GM21423 (cell line): ENCODE results near the gene CDADC1.

ENCODE experiments used
- ATAC-seq: cut with Tn5 transposase; IDR thresholded peaks from one replicate; pipeline ENCODE4 v1.9.1; 2021; ENCODE audit warnings: mild to moderate bottlenecking, moderate library complexity; ENCODE audit not compliant: unreplicated experiment

CDADC1 gene

DNA sequence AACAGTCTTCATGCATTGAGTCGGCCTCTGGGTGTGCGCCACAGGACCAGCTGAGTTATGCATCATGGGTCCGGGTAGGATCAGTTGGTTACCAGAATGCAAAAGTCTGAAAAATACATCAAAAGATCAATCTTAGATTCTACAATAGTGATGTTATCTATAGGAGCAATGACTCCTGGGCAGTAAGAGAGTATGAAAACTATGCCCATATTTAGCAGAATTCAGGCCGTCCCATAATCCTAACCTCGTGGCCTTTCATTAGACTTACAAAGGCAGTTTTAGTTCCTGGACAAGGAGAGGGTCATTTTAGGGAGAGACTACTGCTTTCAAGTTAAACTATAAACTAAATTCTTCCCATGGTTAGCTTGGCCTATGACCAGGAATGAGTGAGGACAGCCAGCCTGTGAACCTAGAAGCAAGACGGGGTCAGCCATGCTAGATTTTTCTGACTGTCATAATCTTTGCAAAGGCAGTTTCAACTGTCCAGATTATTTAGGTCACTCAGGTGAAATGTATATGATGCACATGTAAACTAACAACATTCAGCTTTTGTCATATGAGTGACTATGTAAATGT lies 11.8 kb upstream of the CDADC1 start:
- ATAC-seq: no peak

DNA sequence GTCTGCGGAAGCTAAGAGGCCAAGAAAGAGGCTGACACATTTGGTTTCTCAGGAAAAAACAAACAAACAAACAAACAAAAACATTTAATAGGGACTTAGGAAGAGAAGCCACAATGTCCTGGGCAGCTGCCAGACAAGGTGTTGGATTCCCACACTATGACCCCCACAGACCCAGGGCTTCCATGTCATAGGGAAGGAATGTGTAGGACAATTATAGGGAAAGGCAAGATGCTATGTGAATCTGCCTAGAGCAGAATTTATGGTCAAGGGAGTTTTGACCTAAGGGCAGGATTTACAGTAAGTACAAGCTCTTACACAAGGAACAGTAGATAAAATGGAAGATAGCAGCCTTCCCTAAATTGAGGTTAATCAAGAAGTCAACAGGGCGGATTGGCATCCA lies 9.1 kb upstream of the CDADC1 start:
- ATAC-seq: no peak

DNA sequence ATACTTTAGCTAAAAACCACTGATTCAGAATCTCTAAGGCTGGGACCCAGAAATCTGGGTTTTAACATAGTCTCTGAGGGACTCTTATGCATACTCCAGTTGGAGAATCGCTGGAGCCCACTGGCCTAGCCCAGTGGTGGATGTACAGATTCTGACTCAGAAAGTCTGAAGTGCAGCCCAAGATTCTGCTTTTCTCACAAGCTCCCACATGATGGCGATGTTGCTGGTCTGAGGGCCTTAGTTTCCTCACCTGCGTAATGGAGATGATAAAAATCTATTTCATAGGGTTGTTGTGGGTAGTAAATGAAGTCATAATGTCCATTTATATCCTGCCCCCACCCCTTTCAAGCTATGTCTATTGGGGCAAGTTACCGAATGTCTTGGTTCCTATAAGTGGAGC lies 7.7 kb upstream of the CDADC1 start:
- no peak for ATAC-seq

DNA sequence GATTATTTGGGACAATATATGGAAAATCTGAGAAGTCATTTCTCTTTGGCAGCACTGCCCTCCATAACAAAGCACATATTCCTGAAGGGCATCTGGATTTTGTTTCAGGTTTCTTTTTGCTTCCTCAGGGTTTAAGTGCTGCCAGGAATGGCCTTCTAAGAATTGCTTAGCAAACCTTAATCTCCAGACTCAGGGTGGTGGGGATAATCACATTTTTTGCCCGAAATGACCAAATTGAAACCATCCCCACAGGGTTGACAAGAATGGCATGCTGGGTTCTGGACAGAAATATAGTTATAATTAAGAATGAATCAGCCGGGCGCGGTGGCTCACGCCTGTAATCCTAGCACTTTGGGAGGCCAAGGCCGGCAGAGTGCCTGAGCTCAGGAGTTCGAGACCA lies 6.4 kb upstream of the CDADC1 start:
- ATAC-seq: no peak

DNA sequence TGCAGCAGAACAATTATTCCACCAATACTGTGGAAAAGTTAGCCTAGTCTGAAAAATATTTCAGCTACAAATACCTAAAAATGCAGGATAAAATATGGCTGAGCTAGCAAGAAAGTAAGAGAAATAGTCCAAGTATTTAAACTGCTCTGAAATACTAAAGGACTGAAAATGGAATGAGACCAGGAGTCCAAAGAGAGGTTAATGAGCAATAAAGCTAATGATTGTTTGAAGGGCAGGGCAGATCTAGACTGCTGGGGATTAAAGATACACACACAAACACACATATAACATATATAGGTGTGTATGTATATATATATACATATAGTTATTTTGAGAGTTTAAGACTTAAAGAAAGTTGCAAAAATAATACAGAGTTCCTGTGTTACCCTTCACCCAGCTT lies 2.6 kb upstream of the CDADC1 start:
- no peak for ATAC-seq

DNA sequence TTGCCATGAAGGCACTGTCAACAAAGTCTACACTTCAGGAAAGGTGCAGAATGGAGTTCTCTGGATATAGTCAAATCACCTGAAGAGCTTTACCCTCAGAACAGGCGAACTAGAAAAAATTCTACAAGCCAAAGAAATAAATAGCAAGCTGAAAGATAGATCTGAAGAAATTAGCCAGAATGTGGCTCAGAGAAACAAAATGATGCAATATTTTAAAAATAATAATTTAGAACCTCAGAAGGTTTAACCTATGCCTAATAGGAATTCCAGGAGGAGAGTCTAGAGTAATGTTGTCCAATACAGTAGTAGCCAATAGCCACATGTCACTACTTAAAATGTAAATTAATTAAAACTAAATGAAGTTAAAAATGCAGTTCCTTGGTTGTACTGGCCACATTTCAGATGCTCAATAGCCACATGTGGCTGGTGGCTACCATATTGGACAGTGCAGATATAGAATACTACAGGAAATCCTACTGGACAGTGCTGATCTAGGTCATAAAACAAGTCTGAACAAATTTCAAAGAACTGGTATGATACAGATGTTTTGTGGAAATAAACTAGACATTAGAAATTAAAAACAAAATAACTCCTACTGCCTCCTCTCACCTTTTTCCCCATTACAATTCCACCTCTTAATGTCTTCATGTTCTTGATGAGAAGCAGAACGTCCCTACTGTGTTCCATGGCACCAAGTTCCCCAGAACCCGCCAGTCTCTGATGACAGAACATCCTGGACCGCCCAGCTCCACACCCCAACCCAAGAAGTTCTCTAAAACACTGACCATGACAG lies 679 bp upstream of the CDADC1 start:
- ATAC-seq: peak; percentile 30

GRCh38 chr13:49248622-49249002 lies 887 bp downstream of the CDADC1 start:
- ATAC-seq: no peak

DNA sequence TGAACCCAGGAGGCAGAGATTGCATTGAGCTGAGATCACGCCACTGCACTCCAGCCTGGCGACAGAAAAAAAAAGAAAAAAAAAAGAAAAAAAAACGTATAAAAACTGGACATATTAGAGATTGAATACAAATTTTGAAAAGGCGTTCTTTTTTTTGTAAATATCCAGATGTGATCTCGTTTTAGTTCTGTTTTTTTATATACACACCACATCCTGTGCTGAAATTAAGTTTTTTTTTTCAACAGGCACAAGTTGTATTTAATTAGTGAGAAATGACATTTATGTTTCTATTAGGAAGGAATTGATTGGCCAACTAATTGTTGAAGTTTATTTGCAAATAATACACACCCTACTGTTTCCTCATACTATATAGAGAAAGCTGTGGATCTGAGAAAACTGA lies 3.6 kb downstream of the CDADC1 start:
- no peak for ATAC-seq

DNA sequence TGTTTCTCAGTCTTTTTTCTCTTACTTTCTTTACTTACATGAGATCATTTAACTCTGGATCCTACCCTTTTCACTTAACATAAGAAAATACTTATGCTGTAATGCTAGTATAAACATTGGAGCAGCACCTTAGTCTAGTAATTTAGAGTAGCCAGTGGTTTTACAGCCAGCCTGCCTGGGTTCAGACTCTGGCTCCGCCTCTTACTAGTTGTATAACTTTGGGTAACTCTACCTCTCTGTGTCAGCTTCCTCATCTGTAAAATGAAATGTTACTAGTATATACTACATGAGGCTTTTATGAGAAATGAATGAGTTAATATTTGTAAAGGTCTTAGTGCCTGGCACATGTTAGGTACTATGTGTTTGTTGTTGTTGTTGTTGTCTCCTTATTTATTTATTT lies 5.6 kb downstream of the CDADC1 start:
- no peak for ATAC-seq

- ATAC-seq: no peak
Observed at GRCh38 chr13:49254007-49254406, 6.3 kb downstream of the CDADC1 start.

GRCh38 chr13:49256841-49257240 lies 9.1 kb downstream of the CDADC1 start:
- no peak for ATAC-seq

GRCh38 chr13:49258089-49258796 lies 10.5 kb downstream of the CDADC1 start:
- no peak for ATAC-seq

DNA sequence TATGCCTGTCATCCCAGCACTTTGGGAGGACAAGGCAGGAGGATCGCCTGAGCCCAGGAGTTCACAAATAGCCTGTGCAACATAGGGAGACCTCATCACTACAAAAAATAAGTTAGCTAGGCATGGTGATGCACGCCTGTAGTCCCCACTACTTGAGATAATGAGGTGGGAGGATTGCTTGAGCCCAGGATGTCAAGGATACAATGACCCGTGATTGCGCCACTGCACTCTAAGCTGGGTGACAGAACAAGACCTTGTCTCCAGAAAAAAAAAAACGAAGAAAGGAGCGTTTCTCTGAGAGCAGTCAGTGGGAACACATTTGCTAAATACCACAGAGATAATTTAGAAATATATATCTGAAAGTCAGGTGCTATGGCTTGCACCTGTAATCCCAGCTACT lies 11.9 kb downstream of the CDADC1 start:
- no peak for ATAC-seq

- ATAC-seq: no peak
Observed at GRCh38 chr13:49262634-49263033, 14.9 kb downstream of the CDADC1 start.

DNA sequence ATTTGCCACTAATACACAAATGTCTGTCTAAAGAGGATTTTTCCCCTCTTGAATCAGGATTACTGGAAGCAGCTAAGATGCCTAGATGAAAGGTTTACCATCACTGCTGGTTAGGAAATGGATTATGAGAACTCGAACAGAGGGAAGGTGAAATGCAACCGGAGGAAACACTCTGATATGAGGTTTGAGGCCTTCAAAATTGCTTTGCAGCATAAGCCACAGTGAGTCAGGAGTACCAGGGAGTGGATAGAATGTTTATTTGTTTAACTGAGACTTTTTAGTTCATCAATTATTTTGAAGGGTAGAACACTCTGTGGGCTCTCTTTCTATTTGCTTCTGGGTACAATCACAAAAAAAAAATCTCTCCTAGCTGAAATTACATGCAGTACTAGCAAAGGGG lies 18.1 kb downstream of the CDADC1 start:
- ATAC-seq: no peak

DNA sequence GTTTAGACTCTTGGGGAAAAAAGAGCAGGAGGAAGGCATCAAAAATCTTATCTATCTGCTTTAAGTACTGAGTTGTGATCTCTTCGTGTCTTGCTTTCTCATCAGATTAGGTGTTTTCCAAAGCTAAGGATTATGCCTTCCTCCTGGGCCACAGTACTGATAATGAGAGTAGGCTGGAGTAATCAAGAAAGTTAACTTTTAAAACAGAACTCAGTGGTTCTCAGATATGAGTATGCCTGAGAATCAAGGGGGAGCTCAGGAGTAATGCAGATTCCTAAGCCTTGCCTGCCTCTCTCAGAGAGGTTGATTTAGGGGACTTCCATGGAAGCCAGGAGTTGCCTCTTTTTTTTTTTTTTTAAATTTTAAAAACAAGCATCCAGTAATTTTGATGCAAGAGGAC lies 23.5 kb downstream of the CDADC1 start:
- ATAC-seq: no peak

DNA sequence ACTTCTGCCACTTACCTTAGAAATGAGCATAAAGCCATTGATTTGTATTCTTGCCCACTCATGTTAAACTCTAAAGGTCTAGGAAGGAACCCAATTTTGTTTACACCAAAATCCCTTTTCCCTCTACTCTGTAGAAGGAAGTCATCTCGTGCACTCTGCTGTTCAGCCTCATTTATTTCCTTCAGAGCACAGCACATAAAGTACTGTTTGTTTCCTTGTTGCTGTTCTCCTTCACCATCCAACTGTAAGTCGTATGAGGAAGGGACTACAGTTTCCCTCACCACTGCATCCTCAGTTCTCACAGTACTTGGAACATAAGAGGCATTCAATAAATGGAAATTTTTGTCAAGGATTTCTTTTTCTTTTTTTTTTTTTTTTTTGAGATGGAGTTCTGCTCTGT lies 24.6 kb downstream of the CDADC1 start:
- ATAC-seq: no peak

DNA sequence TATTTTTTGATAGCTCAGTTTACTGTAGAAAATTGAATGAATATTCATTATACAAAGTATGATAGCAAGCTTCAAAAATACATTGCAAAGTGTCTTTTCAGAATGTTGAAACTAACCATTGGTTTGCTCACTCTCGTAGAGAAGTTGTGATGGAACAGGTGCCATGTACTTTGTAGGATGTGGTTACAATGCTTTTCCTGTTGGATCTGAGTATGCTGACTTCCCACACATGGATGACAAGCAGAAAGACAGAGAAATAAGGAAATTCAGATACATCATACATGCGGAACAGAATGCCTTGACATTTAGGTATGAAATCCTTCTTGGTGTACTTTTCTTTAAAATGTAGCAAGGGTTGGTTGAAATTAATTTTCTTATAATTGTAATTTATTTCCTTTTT lies 30.5 kb downstream of the CDADC1 start:
- no peak for ATAC-seq

DNA sequence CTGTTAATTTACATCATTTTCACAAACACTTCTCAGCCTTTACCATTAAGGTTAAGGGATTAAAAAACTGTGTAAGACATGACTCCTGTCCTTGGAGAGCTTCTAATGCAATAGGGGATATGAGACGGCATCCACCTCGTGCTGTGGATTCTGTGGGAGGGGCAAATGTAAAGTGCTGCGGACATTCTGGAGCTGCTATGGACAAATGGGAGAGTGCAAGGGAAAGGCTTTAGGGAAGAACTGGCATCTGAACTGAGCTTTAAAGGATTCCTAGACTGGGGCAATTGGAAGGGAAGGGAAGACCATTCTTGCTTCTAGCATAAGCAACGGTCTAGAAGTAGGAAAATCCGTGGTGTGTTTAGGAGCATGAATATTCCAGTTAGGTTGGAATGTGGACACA lies 31.4 kb downstream of the CDADC1 start:
- ATAC-seq: no peak

DNA sequence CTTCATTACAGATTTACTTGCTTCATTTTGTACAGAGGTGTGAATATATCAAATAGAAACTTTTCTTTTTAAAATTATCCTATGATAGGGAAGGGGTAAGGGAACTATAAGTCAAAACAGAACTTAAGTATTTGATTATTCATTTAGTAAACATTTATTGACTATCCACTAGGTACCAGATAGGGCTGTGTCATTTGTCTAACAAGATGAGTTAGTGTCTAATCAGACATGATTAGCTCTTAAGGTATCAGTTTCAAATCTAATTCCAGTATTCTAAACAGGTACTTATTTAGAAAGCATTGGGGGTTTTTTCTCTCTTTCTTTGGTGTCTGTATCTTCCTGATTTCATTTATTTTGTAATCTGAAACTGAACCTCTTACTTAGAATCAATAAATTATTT lies 32.2 kb downstream of the CDADC1 start:
- ATAC-seq: no peak

DNA sequence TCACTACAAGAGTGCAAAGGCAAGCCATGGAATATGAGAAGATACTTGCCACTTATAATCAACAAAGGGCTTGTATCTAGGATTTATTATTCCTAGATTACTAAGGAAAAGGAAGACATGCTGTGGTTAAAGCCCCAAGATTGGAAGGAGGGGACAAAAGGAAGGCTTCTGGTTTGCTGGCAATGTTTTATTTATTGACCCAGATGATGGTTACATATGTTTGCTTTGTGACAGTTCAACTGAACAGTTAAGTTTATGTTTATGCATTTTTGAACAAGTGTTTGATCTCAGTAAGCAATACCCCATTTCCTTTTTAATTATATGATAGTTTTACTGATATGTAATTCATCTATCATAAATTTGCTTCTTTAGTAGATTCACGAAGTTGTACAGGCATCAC lies 40.3 kb downstream of the CDADC1 start:
- ATAC-seq: no peak

DNA sequence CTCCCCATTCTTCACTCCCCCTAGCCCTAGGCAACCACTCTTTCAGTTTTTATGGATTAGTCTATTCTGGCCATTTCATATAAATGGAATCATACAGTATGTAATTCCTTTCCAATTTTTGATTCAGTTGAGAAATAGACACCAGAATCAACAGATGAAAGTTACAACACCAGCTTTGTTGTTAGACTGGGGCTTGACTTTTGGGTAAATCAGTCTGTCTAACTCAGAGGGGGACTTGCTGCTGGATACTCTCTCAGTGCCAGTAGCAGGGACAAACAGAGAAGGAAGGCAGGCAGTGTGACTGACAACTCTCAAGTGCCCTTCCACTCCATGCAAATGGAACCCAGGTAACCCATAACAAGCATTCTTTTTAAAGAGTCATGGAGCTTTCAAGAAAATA lies 40.7 kb downstream of the CDADC1 start:
- ATAC-seq: no peak
